ENCODE data around the gene CHST7.

DNA sequence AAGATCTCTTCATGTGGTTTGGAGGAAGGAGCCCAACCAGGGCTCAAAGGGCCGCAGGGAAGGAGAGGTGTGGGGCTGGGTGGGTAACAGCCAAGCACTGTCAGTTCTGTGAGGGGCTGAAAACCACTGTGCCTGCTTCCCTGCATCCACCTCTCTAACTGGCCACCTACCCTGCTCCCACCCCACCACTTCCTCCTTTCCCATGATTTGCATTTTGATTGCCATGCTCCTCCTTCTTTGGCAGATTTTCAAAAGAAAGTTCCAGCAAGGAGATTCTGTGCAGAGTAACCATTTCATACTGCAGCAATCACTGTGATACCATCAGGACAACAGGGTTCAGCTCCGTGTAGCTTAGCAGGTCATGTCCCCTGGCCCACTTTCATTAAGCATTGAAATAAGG, 30.1 kb upstream of the CHST7 start:
- TF ChIP-seq POLR2A (IDR thresholded peaks at IDR 0.05) (no peak), POLR2AphosphoS5 (IDR thresholded peaks at IDR 0.05) (no peak), EP300 (IDR thresholded peaks at IDR 0.05) (no peak)
- TF ChIP-seq, protein P1, sequence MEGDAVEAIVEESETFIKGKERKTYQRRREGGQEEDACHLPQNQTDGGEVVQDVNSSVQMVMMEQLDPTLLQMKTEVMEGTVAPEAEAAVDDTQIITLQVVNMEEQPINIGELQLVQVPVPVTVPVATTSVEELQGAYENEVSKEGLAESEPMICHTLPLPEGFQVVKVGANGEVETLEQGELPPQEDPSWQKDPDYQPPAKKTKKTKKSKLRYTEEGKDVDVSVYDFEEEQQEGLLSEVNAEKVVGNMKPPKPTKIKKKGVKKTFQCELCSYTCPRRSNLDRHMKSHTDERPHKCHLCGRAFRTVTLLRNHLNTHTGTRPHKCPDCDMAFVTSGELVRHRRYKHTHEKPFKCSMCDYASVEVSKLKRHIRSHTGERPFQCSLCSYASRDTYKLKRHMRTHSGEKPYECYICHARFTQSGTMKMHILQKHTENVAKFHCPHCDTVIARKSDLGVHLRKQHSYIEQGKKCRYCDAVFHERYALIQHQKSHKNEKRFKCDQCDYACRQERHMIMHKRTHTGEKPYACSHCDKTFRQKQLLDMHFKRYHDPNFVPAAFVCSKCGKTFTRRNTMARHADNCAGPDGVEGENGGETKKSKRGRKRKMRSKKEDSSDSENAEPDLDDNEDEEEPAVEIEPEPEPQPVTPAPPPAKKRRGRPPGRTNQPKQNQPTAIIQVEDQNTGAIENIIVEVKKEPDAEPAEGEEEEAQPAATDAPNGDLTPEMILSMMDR (IDR thresholded peaks at IDR 0.05): no peak

All from gastroesophageal sphincter (tissue), 3 donors.